SK-MEL-5 (cell line): Measurements from ENCODE around the gene F10. TPM values are rescaled to one million over a fixed set of nuclear protein-coding genes. Genes with fewer than 3 reads are reported as not detected.

ENCODE experiments used
- DNase-seq: peaks from one replicate; pipeline ENCODE4 v3.0.0-alpha.2; 2016; ENCODE audit warnings: low read depth, low spot score
- in situ Hi-C: cut with HindIII; loops from 2 replicates; pipeline ENCODE4 v1.10.0; 2016; ENCODE audit warnings: low sequenced_read_pairs, high pct_unique_total_duplicates, low pct_unique_long_range_greater_than_20kb
- total RNA-seq: library from RNA; depleted of rRNA; stranded (reverse); fragments of >200 nt; shearing (Covaris generic); gene quantifications from 2 replicates; pipeline ENCODE4 v1.2.3, GENCODE V29; 2014

Gene F10
- total RNA-seq, 1 experiment from 2014 or later = not detected

DNA sequence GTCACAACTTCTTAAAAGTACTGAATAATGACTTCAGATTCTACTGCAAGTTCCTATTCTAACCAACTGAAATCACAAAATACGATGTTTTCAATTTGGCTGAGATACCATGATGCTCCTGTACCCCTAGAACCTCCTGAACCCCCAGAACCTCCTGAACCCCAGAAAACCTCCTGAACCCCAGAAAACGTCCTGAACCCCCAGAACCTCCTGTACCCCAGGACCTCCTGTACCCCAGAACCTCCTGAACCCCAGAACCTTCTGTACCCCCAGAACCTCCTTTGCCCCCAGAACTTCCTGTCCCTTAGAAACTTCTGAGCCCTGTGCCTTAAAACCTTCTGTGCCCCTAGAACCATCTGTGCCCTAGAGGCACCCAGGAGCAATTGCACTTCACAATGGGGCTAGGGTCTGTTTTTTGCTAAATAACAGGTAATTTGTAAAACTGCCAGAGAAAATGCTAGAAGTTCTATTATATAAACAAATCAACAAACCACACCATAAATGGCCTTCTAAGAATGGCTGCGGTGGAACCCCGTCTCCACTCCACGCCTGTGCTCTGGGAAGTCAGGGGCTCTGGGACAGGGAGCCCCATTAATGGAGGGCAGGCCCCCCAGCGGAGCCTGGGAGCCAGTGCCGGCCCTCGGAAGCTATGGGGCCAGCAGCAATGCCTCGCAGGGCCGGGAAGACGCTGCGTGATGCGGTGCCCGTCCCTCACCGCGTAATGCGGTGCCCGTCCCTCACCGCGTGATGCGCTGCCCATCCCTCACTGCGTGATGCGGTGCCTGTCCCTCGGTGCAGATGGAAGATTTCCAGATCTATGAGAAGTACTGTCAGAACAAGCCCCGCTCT is 38.3 kb upstream of the F10 start:
- DNase-seq = peak; percentile 12
- in situ Hi-C loops = no loop called here

DNA sequence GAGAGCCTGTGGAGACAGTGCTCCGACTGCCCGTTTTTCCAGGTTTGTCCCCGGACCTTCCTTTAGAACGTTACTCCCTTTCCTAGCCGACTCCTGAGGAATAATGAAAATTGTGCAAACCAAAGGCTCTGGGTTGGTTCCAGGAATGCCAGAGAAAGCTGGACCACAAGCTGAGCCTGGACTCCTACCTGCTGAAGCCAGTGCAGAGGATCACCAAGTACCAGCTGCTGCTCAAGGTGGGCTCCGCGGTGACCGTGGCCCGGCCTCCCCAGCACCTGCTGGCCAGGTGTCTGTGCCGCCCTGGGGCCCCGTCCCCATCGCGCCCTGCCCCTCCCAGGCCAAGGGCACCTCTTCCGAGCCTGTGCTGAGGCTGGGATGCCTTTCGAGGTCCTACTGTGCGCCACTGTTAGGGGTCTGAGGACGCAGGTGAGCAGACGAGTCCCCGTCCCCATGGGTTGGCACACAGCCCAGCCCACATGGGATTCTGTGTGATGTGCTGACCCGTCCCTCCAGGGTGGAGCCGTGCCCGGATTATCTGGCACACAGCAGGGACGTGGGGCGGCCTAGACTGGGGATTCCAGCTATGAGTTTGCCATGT is 37.6 kb upstream of the F10 start:
- in situ Hi-C loops = no loop called here
- no peak for DNase-seq

DNA sequence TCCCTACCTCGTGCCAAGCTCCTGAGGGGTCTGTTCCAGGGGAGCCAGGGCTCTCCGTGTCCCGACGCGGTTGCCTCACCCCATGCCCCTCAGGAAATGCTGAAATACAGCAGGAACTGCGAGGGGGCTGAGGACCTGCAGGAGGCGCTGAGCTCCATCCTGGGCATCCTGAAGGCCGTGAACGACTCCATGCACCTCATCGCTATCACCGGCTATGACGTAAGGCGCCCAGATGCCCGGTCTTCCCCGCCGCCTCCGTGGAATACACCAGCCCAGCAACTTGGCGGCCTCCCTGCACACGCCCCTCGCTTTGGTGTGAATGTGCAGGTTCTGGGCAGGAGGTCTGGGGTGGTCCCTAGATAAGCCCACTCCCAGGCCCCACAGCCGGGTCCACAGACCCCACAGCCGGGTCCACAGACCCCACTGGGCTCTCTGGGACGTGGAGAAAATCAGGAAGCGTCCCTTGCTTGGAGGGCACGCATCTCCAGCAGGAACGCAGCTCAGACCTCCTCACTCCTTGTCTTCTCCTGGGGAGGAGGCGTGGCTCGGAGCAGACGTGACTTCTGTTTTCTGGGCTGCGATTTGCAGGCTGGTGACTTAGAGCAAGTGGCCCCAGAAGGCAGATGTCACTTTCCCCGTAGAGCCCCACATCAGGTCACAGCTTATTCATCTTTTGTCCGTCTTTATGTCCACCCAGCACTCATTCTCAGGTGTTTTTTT is 36.4 kb upstream of the F10 start:
- DNase-seq = no peak

DNA sequence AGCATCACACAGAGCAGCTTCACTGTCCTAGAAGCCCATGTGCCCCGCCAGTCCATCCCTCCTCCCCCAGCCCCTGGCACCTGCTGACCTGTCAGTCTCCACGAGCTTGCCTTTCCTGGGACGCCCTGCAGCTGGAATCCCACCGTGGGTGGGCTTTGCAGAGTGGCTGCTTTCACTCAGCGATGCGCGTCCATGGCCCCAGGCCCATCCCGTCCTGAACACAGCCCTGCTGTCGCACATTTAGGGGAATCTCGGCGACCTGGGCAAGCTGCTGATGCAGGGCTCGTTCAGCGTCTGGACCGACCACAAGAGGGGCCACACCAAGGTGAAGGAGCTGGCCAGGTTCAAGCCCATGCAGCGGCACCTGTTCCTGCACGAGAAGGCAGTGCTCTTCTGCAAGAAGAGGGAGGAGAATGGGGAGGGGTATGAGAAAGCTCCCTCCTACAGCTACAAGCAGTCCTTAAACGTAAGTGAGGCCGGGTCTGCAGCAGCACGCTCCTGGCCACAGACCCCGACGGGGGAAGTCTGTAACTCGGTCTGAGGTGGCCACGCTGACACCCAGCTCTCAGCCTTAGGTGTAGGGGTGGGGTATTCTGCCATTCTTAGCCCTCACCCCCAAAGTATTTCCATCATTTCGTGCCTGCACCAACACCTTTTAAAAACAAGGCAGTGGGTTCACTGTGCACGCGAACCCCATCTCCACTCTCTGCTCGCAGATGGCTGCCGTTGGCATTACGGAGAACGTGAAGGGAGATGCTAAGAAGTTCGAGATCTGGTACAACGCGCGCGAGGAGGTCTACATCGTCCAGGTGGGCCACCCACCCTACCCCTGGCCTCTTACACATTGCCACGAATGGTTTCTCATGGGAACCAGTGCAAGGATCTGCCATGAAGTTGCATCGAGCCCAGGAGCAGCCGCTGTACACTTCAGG is 35.3 kb upstream of the F10 start:
- no peak for DNase-seq
- in situ Hi-C loops = no loop called here

More for the DNA sequence above, 36.4 kb upstream of the F10 start:
- in situ Hi-C loops = no loop called here

DNA sequence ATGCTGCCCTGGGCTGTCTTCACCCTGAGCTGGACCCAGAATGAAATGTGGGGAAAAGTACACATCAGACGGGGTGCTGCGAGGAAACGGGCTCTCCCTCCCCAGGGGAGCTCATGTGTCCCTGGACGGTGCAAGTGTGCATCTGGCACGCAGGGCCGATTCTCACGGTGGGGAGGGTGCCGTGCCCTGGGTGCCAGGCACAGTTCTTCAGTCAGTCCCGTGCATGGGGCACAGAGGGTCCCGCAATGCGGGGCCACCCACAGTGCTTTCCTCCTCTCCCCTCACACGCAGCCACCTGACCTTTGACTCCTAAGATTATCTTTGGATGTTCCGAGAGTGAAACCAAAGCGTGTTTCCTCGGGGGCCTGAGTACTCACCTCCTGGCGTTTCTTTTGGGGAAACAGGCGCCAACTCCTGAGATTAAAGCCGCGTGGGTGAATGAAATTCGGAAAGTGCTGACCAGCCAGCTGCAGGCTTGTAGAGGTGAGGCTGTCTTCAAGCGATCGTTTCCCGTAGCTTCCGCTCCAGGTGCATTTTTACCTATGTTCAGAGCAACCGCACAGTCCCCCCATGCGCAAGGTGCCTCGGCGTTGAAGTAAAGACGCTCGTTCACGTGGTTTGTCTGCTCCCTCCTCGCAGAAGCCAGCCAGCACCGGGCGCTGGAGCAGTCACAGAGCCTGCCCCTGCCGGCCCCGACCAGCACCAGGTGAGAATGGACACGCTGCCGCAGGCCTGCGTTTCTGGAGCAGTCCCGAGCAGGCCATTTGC is 34.5 kb upstream of the F10 start:
- in situ Hi-C loops = no loop called here
- DNase-seq = no peak

DNA sequence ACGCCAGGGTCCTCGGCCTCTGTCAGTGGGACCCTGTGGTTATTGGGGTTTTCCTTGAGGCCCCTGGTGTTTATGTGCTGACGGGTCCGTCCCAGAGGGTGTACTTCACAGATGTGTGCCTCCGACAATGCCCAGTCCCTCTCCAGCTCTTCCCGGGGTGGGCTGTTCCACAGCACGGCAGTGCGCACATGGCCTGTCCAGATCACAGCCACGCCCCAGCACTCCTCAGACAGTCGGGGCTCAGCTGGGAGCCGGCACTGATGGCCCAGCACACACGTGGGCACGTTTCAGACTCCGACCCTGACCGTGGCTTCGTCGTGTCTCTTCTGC is 33.9 kb upstream of the F10 start:
- in situ Hi-C loops = no loop called here
- no peak for DNase-seq

DNA sequence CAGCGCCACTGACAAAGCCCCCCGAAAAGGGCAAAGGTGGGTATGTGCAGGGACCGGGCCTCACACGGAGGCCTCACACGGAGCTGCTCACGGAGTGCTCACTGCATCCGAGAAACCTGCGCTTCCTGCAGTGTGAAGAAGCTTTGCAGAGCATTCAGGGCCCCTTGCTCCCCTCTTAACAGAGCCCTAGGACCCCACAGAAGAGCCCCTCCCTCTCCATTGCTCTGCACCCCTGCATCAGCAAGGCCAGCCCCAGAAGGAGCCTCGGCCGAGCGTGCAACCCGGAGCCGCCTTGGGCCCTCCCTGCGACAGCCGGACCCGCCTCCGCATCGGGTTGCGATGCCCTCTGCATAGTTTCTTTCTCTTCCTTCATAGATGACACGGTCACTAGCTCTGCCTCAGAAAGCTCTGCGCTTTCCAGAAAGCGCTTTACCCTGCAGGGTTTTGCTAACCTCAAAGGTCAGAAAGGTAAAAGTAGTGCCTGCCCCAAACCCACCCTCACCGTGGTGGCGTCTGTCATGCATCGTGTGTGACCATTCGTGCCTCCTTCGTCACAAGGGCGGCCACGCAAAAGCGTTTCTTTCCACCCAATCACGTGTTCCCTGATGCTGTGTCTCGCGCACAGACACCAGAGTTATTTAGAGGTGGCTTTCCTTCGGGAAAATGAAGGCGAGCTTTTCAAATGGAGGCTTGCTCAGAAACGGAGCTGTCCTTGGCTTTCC is 32.7 kb upstream of the F10 start:
- DNase-seq = no peak
- in situ Hi-C loops = no loop called here

DNA sequence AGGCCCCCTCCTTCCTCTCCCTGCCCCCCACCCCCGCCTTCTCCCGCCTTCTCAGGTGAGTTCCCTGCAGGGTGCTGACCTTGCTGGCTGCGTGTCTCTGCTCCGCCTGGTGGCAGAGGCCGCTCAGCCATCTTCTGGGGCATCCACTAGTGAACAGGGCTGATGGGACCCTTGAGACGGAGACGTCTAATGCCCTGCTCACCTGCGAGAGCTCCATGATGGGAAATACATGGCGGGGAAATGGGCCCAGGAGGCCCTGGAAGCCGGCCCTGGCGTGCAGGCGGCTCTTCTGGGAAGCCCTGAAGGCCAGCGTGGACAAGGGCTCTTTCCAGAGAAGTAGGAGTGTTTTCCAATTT is 32.2 kb upstream of the F10 start:
- no peak for DNase-seq
- in situ Hi-C loops = no loop called here

DNA sequence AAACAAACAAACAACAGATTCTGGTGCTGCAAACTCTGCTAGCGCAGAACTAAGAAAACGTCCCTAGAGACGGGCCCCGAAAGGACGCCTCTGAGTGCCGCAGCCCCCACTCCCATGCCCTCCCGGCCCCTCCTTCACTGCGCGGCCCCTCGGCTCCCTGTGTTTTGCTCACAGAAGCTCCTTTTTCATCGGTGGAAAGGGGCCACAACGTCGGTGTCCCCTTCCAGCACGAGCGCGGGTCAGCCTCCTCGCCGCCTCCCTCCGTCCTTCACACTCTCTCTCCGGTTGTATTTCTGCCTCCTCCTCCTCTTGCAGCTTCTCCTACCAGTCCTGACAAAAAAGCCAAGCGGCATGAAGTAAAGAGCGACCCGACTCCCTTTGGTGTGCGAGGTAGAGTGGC is 31.8 kb upstream of the F10 start:
- DNase-seq = no peak
- in situ Hi-C loops = no loop called here

DNA sequence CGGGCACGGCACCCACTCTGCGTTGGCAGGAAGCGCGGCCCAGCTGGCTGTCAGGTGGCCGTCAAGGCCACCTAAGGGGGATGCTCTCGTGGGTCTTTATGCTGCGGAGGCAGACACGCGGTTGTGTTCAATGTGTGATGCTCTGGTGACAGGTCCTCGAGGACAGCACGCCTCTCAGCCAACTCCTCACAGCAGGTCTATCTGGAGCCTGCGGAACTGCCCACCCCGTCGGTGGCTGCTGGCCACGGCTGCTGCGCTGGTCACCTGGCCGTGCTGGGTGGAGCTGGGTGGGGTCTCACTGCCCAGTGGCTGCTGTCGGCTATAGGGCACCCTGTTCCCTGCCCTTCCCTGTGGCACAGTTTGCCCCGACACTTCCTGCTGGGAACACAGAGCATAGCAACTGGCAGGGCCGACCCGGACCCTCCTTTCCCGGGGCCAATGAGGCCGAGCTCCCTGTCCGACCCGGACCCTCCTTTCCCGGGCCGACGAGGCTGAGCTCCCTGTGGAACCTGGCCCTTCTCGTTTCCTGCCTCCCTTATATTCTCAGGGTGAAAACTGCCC is 31.3 kb upstream of the F10 start:
- in situ Hi-C loops = no loop called here
- no peak for DNase-seq

DNA sequence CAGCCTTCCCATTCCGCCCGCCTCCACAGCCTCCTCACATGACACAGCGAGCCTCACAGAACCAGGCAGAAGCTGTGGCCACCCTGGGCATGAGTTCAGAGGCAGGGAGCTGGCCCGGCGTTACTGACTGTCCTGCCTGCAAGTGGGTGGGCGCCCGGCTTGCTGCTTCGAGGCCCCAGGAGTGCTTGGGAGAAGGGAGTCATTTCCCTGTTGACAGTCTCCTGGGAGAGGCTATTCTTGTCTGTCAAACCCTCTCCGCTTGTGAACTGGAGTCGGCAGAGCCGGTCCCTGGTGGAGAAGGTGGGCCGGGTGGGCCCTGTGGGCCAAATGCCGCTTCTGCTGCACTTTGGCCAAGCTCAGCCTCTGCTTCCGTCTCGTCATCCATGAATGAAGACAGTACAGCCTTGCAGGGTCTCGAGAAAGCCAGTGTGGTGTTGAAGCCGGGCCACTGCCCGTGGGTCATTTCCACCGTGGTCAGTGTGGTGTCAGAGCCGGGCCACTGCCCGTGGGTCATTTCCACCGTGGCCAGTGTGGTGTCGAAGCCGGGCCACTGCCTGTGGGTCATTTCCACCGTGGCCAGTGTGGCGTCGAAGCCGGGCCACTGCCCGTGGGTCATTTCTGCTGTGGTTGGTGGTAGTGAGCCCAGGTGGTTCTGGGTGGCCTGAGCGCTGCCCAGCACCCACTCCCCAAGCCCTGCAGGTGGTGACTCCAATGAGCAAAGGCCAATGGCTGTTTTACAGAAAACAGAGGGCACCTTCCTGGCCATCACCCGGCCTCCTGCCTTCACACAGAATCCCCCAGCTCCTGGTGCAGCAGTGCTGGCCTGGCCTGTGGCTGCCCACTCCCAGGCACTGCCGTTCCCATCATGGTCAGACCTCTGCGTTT is 30.5 kb upstream of the F10 start:
- in situ Hi-C loops = no loop called here
- no peak for DNase-seq

DNA sequence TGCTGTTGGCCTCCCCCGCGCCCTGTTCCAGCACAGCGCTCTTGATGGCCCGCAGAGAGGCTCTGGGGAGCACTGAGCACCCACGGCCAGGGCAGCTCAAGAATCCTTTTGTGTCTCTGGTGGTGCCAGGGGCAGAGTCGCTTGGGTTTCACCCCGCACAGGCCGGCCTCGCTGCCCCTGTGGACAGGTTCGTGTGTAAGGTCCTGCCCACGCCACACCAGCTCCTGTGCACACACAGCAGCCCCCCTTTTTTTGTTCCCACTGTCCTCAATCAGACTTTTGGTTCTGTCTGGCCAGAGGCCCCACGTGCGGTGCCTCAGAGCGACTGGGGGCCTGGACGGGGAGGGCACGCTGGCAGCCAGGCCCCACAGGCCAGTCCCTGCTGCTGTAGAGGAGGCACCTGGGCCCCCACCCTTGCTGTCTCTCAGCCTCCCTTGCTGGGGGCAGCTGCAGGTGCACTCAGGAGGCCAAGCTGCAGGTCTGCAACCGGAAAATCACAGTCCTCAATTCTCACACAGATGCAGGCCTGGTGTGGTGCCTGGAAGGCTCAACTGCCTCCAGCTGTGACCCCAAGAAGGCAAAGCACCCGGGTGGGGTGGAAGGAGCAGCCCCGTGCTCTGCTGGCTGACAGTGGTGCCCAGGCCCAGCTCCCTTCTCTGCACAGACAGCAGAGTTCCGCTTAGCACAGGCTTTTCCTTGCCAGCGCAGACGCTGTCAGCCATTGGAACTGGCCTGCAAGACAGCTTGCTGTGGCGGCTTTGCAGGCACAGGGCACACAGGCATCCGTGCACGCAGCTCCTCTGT is 29.6 kb upstream of the F10 start:
- in situ Hi-C loops = no loop called here
- DNase-seq = no peak

DNA sequence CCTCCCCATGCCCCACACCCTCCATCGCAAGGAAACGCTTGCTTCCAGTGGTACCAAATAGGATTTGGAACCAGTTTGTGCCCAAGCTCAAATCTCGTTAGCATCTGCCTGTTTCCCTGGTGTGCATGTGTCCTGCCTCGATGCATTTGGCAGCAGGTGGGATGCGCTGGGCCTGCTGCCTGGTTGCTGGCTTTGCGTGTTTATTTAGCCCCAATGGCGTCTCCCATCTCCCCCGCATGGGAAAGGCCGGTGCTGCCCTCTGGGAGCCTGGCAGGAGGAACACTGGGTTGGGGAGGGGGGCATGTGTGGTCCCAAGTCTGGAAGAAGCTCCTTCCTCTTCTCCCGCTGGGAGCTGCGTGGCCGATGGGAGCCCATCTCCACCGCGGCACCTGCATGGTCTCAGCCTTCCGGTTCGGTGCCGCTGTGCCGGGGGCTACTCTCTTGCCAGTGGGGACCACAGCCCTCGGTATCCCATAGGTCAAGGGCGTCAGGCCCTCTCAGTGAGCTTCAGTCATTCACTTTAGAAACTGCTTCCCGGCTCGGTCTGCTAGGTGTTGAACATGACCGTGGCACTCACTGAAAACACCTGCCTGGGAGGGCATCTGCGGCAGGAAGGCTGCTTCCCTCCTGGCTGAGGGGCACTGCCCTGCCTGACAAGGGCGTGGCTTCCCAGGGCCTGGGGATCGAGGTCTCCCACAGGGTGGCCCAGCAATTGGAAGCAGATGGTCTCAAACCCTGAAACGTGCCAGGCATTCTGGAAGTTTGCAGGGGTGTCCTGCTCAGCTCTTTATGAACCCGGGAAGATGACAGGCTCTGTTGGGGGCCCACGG is 28.8 kb upstream of the F10 start:
- in situ Hi-C loops = no loop called here
- no peak for DNase-seq

DNA sequence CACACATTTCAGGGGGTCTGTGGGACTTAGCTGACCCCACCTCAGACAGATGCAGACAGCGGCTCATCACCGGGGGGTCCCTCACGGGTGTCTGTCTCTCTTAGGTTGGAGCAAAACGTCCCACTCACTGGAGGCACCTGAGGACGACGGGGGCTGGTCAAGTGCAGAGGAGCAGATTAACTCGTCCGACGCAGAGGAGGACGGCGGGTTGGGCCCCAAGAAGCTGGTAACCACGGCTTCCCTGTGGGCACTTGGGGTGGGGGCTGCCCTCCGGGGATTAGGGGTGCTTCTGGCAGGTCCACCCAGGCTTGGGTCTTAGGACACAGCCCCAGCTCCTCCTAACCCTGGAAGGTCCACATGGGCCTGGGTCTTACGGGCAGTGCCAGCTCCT is 28.2 kb upstream of the F10 start:
- no peak for DNase-seq
- in situ Hi-C loops = no loop called here
